Adrenal gland (tissue), 12 donors: ENCODE results near the gene MFN2. TPM values are rescaled to one million over a fixed set of nuclear protein-coding genes. Genes with fewer than 3 reads are reported as not detected.

ENCODE experiments used
- DNase-seq, 7 donors: peaks; one replicate each; pipeline ENCODE4 v3.0.0-alpha.2; 2019 to 2020
- H3K27ac ChIP-seq, 5 donors: fragments of 200-600 bp; sonication (generic) in 4 of 5; 1 replicate in 3 of 5; 2 replicates in 2 of 5; pipeline versions ENCODE4 v1.5.1 to v1.8.0; 2016 to 2020; ENCODE audit warnings: mild to moderate bottlenecking in 1 of 5
- H3K27me3 ChIP-seq: fragments of 200-600 bp; 2 replicates; pipeline ENCODE4 v1.8.0; 2021
- H3K36me3 ChIP-seq, 2 donors: fragments of 200-600 bp; replicated peaks in 1 of 2; 1 replicate in 1 of 2; 2 replicates in 1 of 2; pipeline versions ENCODE4 v1.5.1 to v1.8.0; 2018 to 2022
- H3K4me1 ChIP-seq, 2 donors: fragments of 200-600 bp; replicated peaks in 1 of 2; 1 replicate in 1 of 2; 2 replicates in 1 of 2; pipeline versions ENCODE4 v1.5.1 to v1.8.0; 2018 to 2021
- H3K4me3 ChIP-seq, 4 donors: fragments of 200-600 bp; sonication (generic) in 3 of 4; one replicate each; pipeline ENCODE4 v1.5.1; 2016 to 2018
- H3K9me3 ChIP-seq, 3 donors: fragments of 200-600 bp; sonication (generic) in 1 of 3; replicated peaks in 1 of 3; 1 replicate in 2 of 3; 2 replicates in 1 of 3; pipeline versions ENCODE4 v1.5.1 to v1.8.0; 2016 to 2021
- POLR2A ChIP-seq, 2 donors: fragments of 450-650 bp; IDR thresholded peaks; one replicate each; pipeline ENCODE4 v1.6.1; 2017; ENCODE audit warnings: antibody characterized with exemption in 2 of 2, mild to moderate bottlenecking in 2 of 2, moderate library complexity in 1 of 2
- WGBS, 4 donors: extraction: QIAGEN DNeasy Blood & Tissue Kit in 2 of 4; methylation state at CpG; one replicate each; pipeline versions ENCODE4 v1.1.5 to v1.1.7; 2013 to 2017; 5-methylcytosine and 5-hydroxymethylcytosine counted together
- intact Hi-C, 2 donors: fragments of 100-400 bp; cut with DNase I; formaldehyde crosslinking; loops; one replicate each; pipeline versions ENCODE4 v1.14.1 to v1.15.0; 2022 to 2023
- polyA plus RNA-seq, 3 donors: library from polyadenylated mRNA; stranded (reverse); fragments of 200-250 nt in 2 of 3; fragments of 350-450 nt in 1 of 3; fragmentation: Illumina TruSeq in 1 of 3; extraction: RNeasy Lipid Tissue Mini Kit (QIAGEN cat#74804) in 1 of 3; gene quantifications; one replicate each; pipeline ENCODE4 v1.2.3, GENCODE V29; 2013 to 2014
- total RNA-seq, 9 donors: library from RNA; depleted of rRNA in 4 of 9; stranded (reverse); fragments of >200 nt in 4 of 9; fragments of 120-200 nt in 1 of 9; fragmentation: NEBNext Ultra II Directional in 1 of 9; extraction: Animal tissue kit (Norgen Biotek cat#: 25700) in 1 of 9; gene quantifications; one replicate each; pipeline versions ENCODE4 v1.1.0 to v1.2.4, GENCODE V29; 2013 to 2023
- TF ChIP-seq, protein P1 (sequence below), 6 experiments: fragments of 450-650 bp in 4 of 6; fragments of 200-600 bp in 2 of 6; sonication (generic) in 1 of 6; IDR thresholded peaks; 1 replicate in 5 of 6; 2 replicates in 1 of 6; pipeline versions ENCODE4 v1.5.1 to v1.8.0; 2016 to 2021; ENCODE audit warnings: antibody characterized with exemption in 6 of 6, mild to moderate bottlenecking in 2 of 6, moderate library complexity in 1 of 6
- donor health status: healthy with polysubstance abuse.
- donor health status: Bipolar disorder and iron deficiency.
- donor health status: DM: yes; HTN: yes; CAD: no.
- donor health status: DM: no; HTN: no; CAD: no.
- donor health status: DM: no; HTN: no; CAD: no.
- donor health status: DM: yes; HTN: yes; CAD: no.

MFN2 gene
- total and polyA plus RNA-seq, 12 donors: 26.6 to 103 (median 63.5) TPM

DNA sequence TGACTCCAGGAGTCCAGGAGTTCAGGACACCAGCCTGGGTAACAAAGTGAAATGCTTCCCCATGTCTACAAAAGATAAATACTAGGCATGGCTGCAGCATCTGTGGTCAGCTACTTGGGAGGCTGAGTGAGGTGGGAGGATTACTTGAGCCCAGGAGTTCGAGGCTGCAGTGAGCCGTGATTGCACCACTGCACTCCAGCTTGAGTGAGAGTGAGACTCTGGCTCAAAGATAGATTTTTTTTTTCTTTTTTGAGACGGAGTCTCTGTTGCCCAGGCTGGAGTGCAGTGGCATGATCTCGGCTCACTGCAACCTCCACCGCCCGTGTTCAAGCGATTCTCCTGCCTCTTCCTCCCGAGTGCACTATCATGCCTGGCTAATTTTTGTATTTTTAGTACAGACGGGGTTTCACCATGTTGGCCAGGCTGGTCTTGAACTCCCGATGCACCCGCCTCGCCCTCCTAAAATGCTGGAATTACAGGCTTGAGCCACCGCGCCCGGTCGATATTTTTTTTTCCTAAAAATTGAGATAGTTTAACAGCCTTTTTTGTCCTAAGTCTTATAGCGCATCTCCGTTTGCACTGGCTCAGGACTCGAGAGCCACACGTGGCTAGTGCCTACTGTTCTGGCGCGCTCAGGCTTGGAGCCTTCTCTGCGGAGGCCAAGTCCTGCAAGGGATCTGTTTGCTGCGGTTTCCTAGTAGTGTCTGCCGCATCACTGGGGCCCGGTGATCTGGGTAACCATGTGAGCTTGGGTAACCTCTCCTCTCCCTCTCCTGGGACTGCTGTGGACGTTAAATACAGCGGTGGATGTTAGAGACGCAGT, 1.0 kb upstream of the MFN2 start:
- Histone ChIP-seq H3K27ac (peak overlapping the region; percentile 42 to 94 (median 91)), H3K36me3 (peaks cover 0 to 28% of the 10 kb centered on the region in 2 donors), H3K27me3 (no peaks in the 10 kb centered on the region), H3K4me1 (peaks cover 17 to 23% of the 10 kb centered on the region in 2 donors), H3K4me3 (peak overlapping the region in 1 of 4 donors; percentile 69), H3K9me3 (no peaks in the 10 kb centered on the region)
- DNase-seq: no peak
- TF ChIP-seq, protein P1, sequence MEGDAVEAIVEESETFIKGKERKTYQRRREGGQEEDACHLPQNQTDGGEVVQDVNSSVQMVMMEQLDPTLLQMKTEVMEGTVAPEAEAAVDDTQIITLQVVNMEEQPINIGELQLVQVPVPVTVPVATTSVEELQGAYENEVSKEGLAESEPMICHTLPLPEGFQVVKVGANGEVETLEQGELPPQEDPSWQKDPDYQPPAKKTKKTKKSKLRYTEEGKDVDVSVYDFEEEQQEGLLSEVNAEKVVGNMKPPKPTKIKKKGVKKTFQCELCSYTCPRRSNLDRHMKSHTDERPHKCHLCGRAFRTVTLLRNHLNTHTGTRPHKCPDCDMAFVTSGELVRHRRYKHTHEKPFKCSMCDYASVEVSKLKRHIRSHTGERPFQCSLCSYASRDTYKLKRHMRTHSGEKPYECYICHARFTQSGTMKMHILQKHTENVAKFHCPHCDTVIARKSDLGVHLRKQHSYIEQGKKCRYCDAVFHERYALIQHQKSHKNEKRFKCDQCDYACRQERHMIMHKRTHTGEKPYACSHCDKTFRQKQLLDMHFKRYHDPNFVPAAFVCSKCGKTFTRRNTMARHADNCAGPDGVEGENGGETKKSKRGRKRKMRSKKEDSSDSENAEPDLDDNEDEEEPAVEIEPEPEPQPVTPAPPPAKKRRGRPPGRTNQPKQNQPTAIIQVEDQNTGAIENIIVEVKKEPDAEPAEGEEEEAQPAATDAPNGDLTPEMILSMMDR (IDR thresholded peaks at IDR 0.05): no peak
- TF ChIP-seq POLR2A (IDR thresholded peaks at IDR 0.05): no peak
- 45 to 54% (median 49%) methylated on average over 25 to 29 of the region's 29 CpGs for WGBS, 4 donors
- intact Hi-C loops: loop anchor here in 1 of 2 donors (5.0 kb wide), 1 partner anchor 62 kb away; no protein-coding TSS in a partner anchor

DNA sequence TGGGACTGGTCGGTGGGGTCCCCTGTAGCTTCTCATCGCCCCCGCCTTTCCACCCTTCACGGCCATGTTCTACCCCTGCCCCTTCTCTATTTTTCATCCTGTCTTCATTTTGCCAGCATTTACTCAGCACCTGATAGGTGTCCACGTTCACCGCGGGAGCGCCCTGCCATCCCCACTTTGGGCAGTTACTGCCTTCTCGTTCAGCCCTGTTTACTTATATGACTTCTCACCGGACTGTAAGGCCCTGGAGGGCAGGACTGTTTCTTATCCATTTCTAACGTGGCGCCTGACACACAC, 380 bp downstream of the MFN2 start:
- Histone ChIP-seq H3K4me1 (peaks cover 17 to 23% of the 10 kb centered on the region in 2 donors), H3K27ac (peak overlapping the region; percentile 65 to 94 (median 91)), H3K4me3 (peak overlapping the region; percentile 20 to 80 (median 62)), H3K36me3 (peaks cover 0 to 21% of the 10 kb centered on the region in 2 donors), H3K27me3 (no peaks in the 10 kb centered on the region), H3K9me3 (no peaks in the 10 kb centered on the region)
- intact Hi-C loops: no loop called here
- peak in 1 of 7 donors; percentile 70 for DNase-seq
- TF ChIP-seq, protein P1 (IDR thresholded peaks at IDR 0.05): no peak
- TF ChIP-seq POLR2A (IDR thresholded peaks at IDR 0.05): no peak
- 0 to 2% (median 0%) methylated on average over 8 to 12 of the region's 12 CpGs for WGBS, 4 donors

DNA sequence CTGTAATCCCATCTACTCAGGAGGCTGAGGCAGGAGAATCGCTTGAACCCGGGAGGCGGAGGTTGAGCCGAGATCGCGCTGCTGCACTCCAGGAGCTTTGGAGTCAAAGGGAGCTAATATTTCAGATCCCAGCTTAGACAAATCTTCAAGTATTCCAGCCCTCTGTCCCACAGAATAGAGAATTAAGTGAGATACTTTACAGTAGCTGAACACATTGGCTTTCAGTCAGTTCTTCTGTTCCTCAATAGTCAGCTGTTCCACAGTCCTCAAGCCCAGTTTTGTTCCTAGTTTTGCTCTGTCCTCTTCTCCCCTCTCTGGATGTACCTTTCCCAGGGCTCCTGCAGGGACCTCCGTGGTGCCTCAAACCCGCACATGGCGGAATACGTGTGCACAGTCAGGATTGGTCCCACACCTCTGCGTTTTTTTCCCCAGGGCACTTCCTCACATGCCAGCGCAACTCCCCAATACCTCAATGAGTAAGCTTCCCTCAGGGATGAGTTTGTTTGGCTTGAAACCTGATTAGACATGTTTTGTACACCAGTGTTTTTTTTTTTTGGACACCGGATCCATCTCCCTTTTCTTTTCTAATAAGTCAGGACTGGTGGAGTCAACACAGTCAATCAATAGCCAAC, 1.2 kb downstream of the MFN2 start:
- Histone ChIP-seq H3K9me3 (no peaks in the 10 kb centered on the region), H3K36me3 (peaks cover 0 to 21% of the 10 kb centered on the region in 2 donors), H3K27ac (peak overlapping the region in 2 of 5 donors; percentile 91 to 94), H3K27me3 (no peaks in the 10 kb centered on the region), H3K4me3 (peak overlapping the region in 1 of 4 donors; percentile 69), H3K4me1 (peaks cover 17 to 23% of the 10 kb centered on the region in 2 donors)
- WGBS, 4 donors: 84 to 89% (median 85%) methylated on average over 7 to 13 of the region's 13 CpGs
- DNase-seq: no peak
- intact Hi-C loops: no loop called here
- no peak for TF ChIP-seq POLR2A (IDR thresholded peaks at IDR 0.05)
- TF ChIP-seq, protein P1 (IDR thresholded peaks at IDR 0.05): no peak

DNA sequence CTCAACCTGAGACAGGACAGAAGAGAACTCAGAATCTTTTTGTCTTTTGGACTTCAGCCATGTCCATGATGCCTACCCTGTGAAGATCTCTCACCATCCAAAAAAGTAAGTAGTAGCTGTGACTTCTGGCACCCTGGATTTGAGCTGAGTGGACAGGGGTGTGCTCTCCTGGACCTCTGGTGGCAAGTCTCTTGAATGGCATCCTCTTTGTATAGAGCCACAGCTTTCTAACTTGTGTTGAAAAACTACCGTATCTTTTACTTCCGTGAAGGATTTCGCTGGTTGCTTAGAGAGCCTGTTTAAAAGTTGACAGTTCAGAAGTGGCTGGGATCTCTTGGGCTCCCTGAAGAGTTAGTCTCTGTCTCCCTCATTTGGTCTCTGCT, 1.8 kb downstream of the MFN2 start:
- Histone ChIP-seq H3K4me1 (peaks cover 17 to 23% of the 10 kb centered on the region in 2 donors), H3K36me3 (peaks cover 0 to 21% of the 10 kb centered on the region in 2 donors), H3K4me3 (no peak overlapping the region), H3K27ac (no peak overlapping the region), H3K27me3 (no peaks in the 10 kb centered on the region), H3K9me3 (no peaks in the 10 kb centered on the region)
- TF ChIP-seq POLR2A (IDR thresholded peaks at IDR 0.05): no peak
- TF ChIP-seq, protein P1 (IDR thresholded peaks at IDR 0.05): peak in 4 of 6 experiments; percentile 19 to 35 (median 28)
- WGBS, 4 donors: 53 to 83% (median 73%) methylated on average over 3 of the region's 3 CpGs
- intact Hi-C loops: no loop called here
- DNase-seq: no peak
